Body of pancreas (tissue), 4 donors: ENCODE results near the gene C1QBP.

Source experiments
- CTCF ChIP-seq, 7 experiments: fragments of 450-650 bp in 4 of 7; fragments of 200-600 bp in 3 of 7; sonication (generic) in 3 of 7; IDR thresholded peaks; one replicate each; pipeline ENCODE4 v1.5.1; 2016 to 2019; ENCODE audit warnings: antibody characterized with exemption in 7 of 7
- POLR2A ChIP-seq, 3 donors: fragments of 450-650 bp; IDR thresholded peaks; one replicate each; pipeline ENCODE4 v1.6.1; 2016; ENCODE audit warnings: antibody characterized with exemption in 3 of 3, mild to moderate bottlenecking in 2 of 3

GRCh38 chr17:5488752-5489151, 49.8 kb upstream of the C1QBP start:
- TF ChIP-seq POLR2A (IDR thresholded peaks at IDR 0.05) (no peak), CTCF (IDR thresholded peaks at IDR 0.05) (no peak)
